ENCODE measurements around the gene CLMN. TPM values are rescaled to one million over a fixed set of nuclear protein-coding genes. Genes with fewer than 3 reads are reported as not detected.

Gene CLMN
- polyA plus RNA-seq, 2 donors, result 1.6 to 2.3 TPM

- Histone ChIP-seq H3K9me3 (ENCODE audit: control insufficient read depth in 2 of 2, insufficient read depth in 1 of 2, low read depth in 1 of 2, low read length in 1 of 2) (no peaks in the 10 kb centered on the region), H3K27ac (ENCODE audit: low read depth in 2 of 2, low read length in 1 of 2) (no peak overlapping the region), H3K27me3 (ENCODE audit: control insufficient read depth in 1 of 2, insufficient read depth in 2 of 2, low read length in 2 of 2) (no peaks in the 10 kb centered on the region), H3K4me3 (ENCODE audit: low read depth in 1 of 2, low read length in 2 of 2) (no peak overlapping the region), H3K36me3 (ENCODE audit: control insufficient read depth in 2 of 2, insufficient read depth in 2 of 2, low read length in 1 of 2) (no peaks in the 10 kb centered on the region), H3K4me1 (ENCODE audit: control insufficient read depth in 2 of 2, insufficient read depth in 2 of 2, low read length in 1 of 2) (peaks cover 0 to 17% of the 10 kb centered on the region in 2 donors)
- WGBS, 2 donors, result 72 to 75% methylated on average over 12 of the region's 12 CpGs
Measured at GRCh38 chr14:95300002-95300696, 19.6 kb downstream of the CLMN start.

DNA sequence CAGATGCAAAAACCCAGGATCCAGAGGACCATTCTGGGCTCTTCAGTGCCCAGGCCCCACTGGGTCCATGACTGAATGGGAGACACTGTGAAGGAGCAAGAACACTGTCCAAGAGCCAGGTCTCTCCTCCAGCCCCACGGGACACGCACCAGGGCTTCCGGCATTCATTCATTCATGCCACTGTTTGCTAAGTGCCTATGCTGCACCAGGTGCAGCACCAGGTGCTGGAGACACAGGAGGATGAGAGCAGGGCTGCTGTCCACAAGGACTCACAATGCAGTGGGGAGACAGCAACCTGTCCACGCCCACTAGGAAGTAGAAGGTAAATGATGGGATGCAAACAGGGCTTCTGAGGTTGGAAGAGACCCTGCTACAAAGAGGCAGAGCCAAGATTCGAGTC lies 20.4 kb downstream of the CLMN start:
- 81 to 90% methylated on average over 5 of the region's 5 CpGs for WGBS, 2 donors
- Histone ChIP-seq H3K36me3 (ENCODE audit: control insufficient read depth in 2 of 2, insufficient read depth in 2 of 2, low read length in 1 of 2) (no peaks in the 10 kb centered on the region), H3K27ac (ENCODE audit: low read depth in 2 of 2, low read length in 1 of 2) (no peak overlapping the region), H3K9me3 (ENCODE audit: control insufficient read depth in 2 of 2, insufficient read depth in 1 of 2, low read depth in 1 of 2, low read length in 1 of 2) (no peaks in the 10 kb centered on the region), H3K4me1 (ENCODE audit: control insufficient read depth in 2 of 2, insufficient read depth in 2 of 2, low read length in 1 of 2) (peaks cover 2 to 17% of the 10 kb centered on the region in 2 donors), H3K27me3 (ENCODE audit: control insufficient read depth in 1 of 2, insufficient read depth in 2 of 2, low read length in 2 of 2) (no peaks in the 10 kb centered on the region), H3K4me3 (ENCODE audit: low read depth in 1 of 2, low read length in 2 of 2) (no peak overlapping the region)

GRCh38 chr14:95297832-95298231 lies 21.9 kb downstream of the CLMN start:
- Histone ChIP-seq H3K9me3 (ENCODE audit: control insufficient read depth in 2 of 2, insufficient read depth in 1 of 2, low read depth in 1 of 2, low read length in 1 of 2) (no peaks in the 10 kb centered on the region), H3K27ac (ENCODE audit: low read depth in 2 of 2, low read length in 1 of 2) (no peak overlapping the region), H3K36me3 (ENCODE audit: control insufficient read depth in 2 of 2, insufficient read depth in 2 of 2, low read length in 1 of 2) (no peaks in the 10 kb centered on the region), H3K27me3 (ENCODE audit: control insufficient read depth in 1 of 2, insufficient read depth in 2 of 2, low read length in 2 of 2) (no peaks in the 10 kb centered on the region), H3K4me1 (ENCODE audit: control insufficient read depth in 2 of 2, insufficient read depth in 2 of 2, low read length in 1 of 2) (peaks cover 2 to 11% of the 10 kb centered on the region in 2 donors), H3K4me3 (ENCODE audit: low read depth in 1 of 2, low read length in 2 of 2) (no peak overlapping the region)
- 88 to 93% methylated on average over 8 of the region's 8 CpGs for WGBS, 2 donors

DNA sequence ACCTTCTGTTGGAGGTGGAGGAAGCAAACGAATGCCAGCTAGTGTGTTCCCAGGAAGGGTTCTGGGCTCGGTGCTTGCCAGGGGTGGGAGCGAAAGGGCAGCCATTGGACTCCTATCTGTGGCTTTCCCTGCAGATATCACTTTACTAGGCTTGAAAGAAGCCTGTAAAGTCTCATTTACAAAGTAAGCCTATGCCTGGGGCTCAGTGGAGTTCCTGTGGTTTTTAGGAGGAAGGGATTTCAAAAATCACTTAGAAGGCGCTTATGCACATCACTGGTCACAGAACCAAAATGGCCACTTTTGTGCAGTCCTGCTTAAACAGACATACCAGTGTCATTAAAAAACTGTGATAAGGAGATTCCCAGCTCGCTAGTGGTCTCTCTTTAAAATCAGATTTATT lies 22.7 kb downstream of the CLMN start:
- no peak overlapping the region for H3K4me3 ChIP-seq (ENCODE audit: low read depth in 1 of 2, low read length in 2 of 2)
- no peaks in the 10 kb centered on the region for H3K27me3 ChIP-seq (ENCODE audit: control insufficient read depth in 1 of 2, insufficient read depth in 2 of 2, low read length in 2 of 2)
- peaks cover 2 to 9% of the 10 kb centered on the region in 2 donors for H3K4me1 ChIP-seq (ENCODE audit: control insufficient read depth in 2 of 2, insufficient read depth in 2 of 2, low read length in 1 of 2)
- H3K9me3 ChIP-seq (ENCODE audit: control insufficient read depth in 2 of 2, insufficient read depth in 1 of 2, low read depth in 1 of 2, low read length in 1 of 2), result no peaks in the 10 kb centered on the region
- H3K36me3 ChIP-seq (ENCODE audit: control insufficient read depth in 2 of 2, insufficient read depth in 2 of 2, low read length in 1 of 2), result no peaks in the 10 kb centered on the region
- H3K27ac ChIP-seq (ENCODE audit: low read depth in 2 of 2, low read length in 1 of 2), result no peak overlapping the region
- WGBS, 2 donors, result 90 to 97% methylated on average over 5 of the region's 5 CpGs

- Histone ChIP-seq H3K27ac (ENCODE audit: low read depth in 2 of 2, low read length in 1 of 2) (no peak overlapping the region), H3K36me3 (ENCODE audit: control insufficient read depth in 2 of 2, insufficient read depth in 2 of 2, low read length in 1 of 2) (no peaks in the 10 kb centered on the region)
Measured at GRCh38 chr14:95295600-95296376, 23.9 kb downstream of the CLMN start.

DNA sequence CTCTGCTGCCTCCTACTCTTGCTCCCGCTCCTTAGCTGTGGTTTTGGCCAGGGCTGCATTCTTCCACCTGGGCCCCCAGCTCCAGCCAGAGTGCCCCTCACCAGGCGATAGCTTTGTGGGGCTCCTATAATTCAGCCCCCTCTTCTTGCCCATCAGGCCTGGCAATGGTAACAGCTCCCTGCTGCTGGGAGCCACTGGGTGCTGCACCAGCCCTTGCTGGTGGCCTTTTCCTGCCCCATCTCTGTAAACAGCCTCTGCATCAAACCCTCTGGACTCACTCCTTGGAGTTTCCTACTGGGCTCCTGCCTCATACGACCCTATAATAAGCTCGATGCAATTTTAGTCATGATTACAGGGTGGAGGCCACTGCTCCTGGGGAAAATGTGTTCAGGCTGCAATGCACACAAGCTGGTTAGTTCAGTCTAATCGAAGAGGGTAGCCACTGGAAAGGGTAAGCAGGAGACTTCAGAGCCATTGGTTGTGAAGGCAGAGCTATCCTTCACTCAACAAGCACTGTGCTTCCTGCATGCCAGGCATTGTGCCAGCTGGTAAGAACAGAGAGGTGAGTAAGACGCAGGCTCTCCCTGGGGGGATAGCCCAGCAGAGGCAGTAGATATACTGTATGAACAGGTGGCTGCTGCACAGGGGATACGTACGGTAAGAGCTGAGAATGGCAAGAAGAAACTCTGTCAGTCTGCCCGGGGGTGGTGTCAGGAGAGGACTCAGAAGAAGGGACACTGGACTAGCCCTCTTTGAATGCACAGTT lies 24.7 kb downstream of the CLMN start:
- no peaks in the 10 kb centered on the region for H3K9me3 ChIP-seq (ENCODE audit: control insufficient read depth in 2 of 2, insufficient read depth in 1 of 2, low read depth in 1 of 2, low read length in 1 of 2)
- H3K36me3 ChIP-seq (ENCODE audit: control insufficient read depth in 2 of 2, insufficient read depth in 2 of 2, low read length in 1 of 2), result no peaks in the 10 kb centered on the region
- no peaks in the 10 kb centered on the region for H3K27me3 ChIP-seq (ENCODE audit: control insufficient read depth in 1 of 2, insufficient read depth in 2 of 2, low read length in 2 of 2)
- no peak overlapping the region for H3K4me3 ChIP-seq (ENCODE audit: low read depth in 1 of 2, low read length in 2 of 2)
- peaks cover 2 to 4% of the 10 kb centered on the region in 2 donors for H3K4me1 ChIP-seq (ENCODE audit: control insufficient read depth in 2 of 2, insufficient read depth in 2 of 2, low read length in 1 of 2)
- WGBS, 2 donors, result 70 to 83% methylated on average over 9 of the region's 9 CpGs
- no peak overlapping the region for H3K27ac ChIP-seq (ENCODE audit: low read depth in 2 of 2, low read length in 1 of 2)

More at GRCh38 chr14:95295600-95296376, 23.9 kb downstream of the CLMN start:
- Histone ChIP-seq H3K4me1 (ENCODE audit: control insufficient read depth in 2 of 2, insufficient read depth in 2 of 2, low read length in 1 of 2) (peaks cover 2 to 6% of the 10 kb centered on the region in 2 donors), H3K4me3 (ENCODE audit: low read depth in 1 of 2, low read length in 2 of 2) (no peak overlapping the region), H3K9me3 (ENCODE audit: control insufficient read depth in 2 of 2, insufficient read depth in 1 of 2, low read depth in 1 of 2, low read length in 1 of 2) (no peaks in the 10 kb centered on the region), H3K27me3 (ENCODE audit: control insufficient read depth in 1 of 2, insufficient read depth in 2 of 2, low read length in 2 of 2) (no peaks in the 10 kb centered on the region)
- 86% methylated on average over 6 of the region's 6 CpGs for WGBS, 2 donors

GRCh38 chr14:95294320-95294719 lies 25.4 kb downstream of the CLMN start:
- Histone ChIP-seq H3K27ac (ENCODE audit: low read depth in 2 of 2, low read length in 1 of 2) (no peak overlapping the region), H3K4me1 (ENCODE audit: control insufficient read depth in 2 of 2, insufficient read depth in 2 of 2, low read length in 1 of 2) (peaks cover 2 to 4% of the 10 kb centered on the region in 2 donors), H3K9me3 (ENCODE audit: control insufficient read depth in 2 of 2, insufficient read depth in 1 of 2, low read depth in 1 of 2, low read length in 1 of 2) (no peaks in the 10 kb centered on the region), H3K36me3 (ENCODE audit: control insufficient read depth in 2 of 2, insufficient read depth in 2 of 2, low read length in 1 of 2) (no peaks in the 10 kb centered on the region), H3K4me3 (ENCODE audit: low read depth in 1 of 2, low read length in 2 of 2) (no peak overlapping the region), H3K27me3 (ENCODE audit: control insufficient read depth in 1 of 2, insufficient read depth in 2 of 2, low read length in 2 of 2) (no peaks in the 10 kb centered on the region)
- 78 to 79% methylated on average over 7 of the region's 7 CpGs for WGBS, 2 donors

DNA sequence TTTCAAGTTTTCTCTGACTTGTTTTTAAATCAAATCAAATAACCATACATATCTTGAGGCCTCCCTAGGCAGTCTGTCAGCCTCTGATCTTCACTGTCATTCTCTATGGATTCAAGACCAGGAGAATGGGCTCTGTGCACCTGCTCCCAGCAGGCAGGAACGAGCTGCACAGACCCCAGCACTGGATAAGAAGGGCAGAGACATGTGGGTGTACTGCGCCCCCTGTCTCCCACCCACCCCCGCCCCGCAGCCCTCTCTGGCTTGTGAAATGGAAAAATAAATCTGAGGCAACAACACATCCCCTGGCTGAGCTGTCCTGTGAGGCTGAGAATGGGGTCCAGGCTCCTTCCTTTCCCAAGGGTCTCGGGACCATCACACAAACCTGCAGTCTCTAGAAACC lies 26.3 kb downstream of the CLMN start:
- H3K27ac ChIP-seq (ENCODE audit: low read depth in 2 of 2, low read length in 1 of 2), result no peak overlapping the region
- 67 to 79% methylated on average over 5 of the region's 5 CpGs for WGBS, 2 donors
- H3K4me3 ChIP-seq (ENCODE audit: low read depth in 1 of 2, low read length in 2 of 2), result no peak overlapping the region
- no peaks in the 10 kb centered on the region for H3K27me3 ChIP-seq (ENCODE audit: control insufficient read depth in 1 of 2, insufficient read depth in 2 of 2, low read length in 2 of 2)
- H3K9me3 ChIP-seq (ENCODE audit: control insufficient read depth in 2 of 2, insufficient read depth in 1 of 2, low read depth in 1 of 2, low read length in 1 of 2), result no peaks in the 10 kb centered on the region
- peaks cover 2 to 4% of the 10 kb centered on the region in 2 donors for H3K4me1 ChIP-seq (ENCODE audit: control insufficient read depth in 2 of 2, insufficient read depth in 2 of 2, low read length in 1 of 2)
- H3K36me3 ChIP-seq (ENCODE audit: control insufficient read depth in 2 of 2, insufficient read depth in 2 of 2, low read length in 1 of 2), result no peaks in the 10 kb centered on the region

DNA sequence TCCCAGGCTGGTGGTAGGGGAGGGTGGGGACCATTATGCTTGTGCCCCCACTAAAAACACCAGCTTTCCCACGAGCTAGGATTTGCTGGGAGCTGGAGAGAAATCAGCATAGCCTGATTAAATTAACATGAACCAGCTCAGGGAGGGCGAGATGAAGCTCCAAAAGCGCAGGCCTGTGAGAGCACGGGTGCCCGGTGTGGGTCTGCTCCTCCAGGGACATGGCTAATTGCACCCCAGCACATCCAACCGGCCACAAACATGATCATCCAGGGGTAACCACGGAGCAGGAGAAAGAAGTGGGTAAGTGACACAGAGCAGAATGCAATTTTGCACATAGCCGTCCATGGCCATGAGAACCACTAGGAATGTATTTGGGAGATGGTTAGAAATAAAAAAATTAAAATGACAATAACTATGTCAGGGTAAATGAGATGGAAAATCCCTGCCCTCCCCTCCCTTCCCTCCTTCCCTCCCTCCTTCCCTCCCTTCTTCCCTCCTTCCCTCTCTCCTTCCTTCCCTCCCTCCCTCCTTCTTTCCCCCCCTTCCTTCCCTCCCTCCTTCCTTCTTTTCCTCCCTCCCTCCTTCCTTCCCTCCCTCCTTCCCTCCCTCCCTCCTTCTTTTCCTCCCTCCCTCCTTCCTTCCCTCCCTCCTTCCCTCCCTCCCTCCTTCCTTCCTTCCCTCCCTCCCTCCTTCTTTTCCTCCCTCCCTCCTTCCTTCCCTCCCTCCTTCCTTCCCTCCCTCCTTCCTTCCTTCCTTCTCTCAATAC lies 26.9 kb downstream of the CLMN start:
- peak overlapping the region in 1 of 2 donors; percentile 15 for H3K27ac ChIP-seq (ENCODE audit: low read depth in 2 of 2, low read length in 1 of 2)
- H3K27me3 ChIP-seq (ENCODE audit: control insufficient read depth in 1 of 2, insufficient read depth in 2 of 2, low read length in 2 of 2), result no peaks in the 10 kb centered on the region
- H3K9me3 ChIP-seq (ENCODE audit: control insufficient read depth in 2 of 2, insufficient read depth in 1 of 2, low read depth in 1 of 2, low read length in 1 of 2), result no peaks in the 10 kb centered on the region
- no peak overlapping the region for H3K4me3 ChIP-seq (ENCODE audit: low read depth in 1 of 2, low read length in 2 of 2)
- H3K36me3 ChIP-seq (ENCODE audit: control insufficient read depth in 2 of 2, insufficient read depth in 2 of 2, low read length in 1 of 2), result no peaks in the 10 kb centered on the region
- WGBS, 2 donors, result 71% methylated on average over 8 of the region's 8 CpGs
- H3K4me1 ChIP-seq (ENCODE audit: control insufficient read depth in 2 of 2, insufficient read depth in 2 of 2, low read length in 1 of 2), result peaks cover 2 to 4% of the 10 kb centered on the region in 2 donors

Measured in esophagus (tissue), 2 donors.